ENCODE results near the gene CACNA2D2. TPM values are rescaled to one million over a fixed set of nuclear protein-coding genes. Genes with fewer than 3 reads are reported as not detected.

CACNA2D2 gene
- total RNA-seq, 5 donors from 2014 or later (not counting 1 experiment from before 2014, with no cell fraction given), result 2.6 to 8.9 (median 4.1) TPM

DNA sequence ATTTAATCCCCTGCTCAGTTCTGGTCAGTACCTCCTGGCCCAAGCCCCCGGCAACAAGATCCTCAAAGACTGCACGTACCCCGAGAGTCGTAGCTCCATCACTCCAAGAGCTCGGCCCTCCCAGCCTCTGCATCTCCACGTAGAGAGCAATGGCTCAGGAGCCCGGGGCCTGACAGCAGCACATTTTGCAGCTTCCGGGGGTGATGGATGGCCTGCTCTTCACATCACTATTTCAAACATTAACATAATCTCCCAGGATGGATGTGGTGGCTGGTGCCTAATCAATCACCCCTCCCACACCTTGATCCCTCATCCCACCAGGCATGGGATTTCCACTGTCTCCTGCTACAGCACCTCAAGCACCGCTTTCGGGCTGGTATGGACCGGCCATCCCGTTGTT lies 28.1 kb downstream of the CACNA2D2 start:
- H3K4me3 ChIP-seq (ENCODE audit: control insufficient read depth in 1 of 2, extremely low read depth in 1 of 2, low read length in 1 of 2), result no peak overlapping the region
- no peaks in the 10 kb centered on the region for H3K36me3 ChIP-seq (ENCODE audit: control insufficient read depth in 2 of 2, extremely low read depth in 1 of 2, insufficient read depth in 1 of 2, low read length in 1 of 2)
- H3K27ac Mint-ChIP-seq, result no peak overlapping the region
- no peaks in the 10 kb centered on the region for H3K9me3 Mint-ChIP-seq
- no peaks in the 10 kb centered on the region for H3K9me3 ChIP-seq
- no peaks in the 10 kb centered on the region for H3K36me3 Mint-ChIP-seq
- ATAC-seq (replicated peaks in 1 of 4) (no peak), DNase-seq (no peak)
- peaks cover 9 to 21% (median 13%) of the 10 kb centered on the region in 3 donors for H3K4me1 Mint-ChIP-seq
- H3K4me3 Mint-ChIP-seq, result no peak overlapping the region
- ChIA-PET CTCF (no interaction called here), POLR2A (no interaction called here)
- H3K27me3 ChIP-seq (replicated peaks in 1 of 2; ENCODE audit: control insufficient read depth in 2 of 2, extremely low read depth in 1 of 2, insufficient read depth in 2 of 2, low read length in 1 of 2), result no peaks in the 10 kb centered on the region
- no peak overlapping the region for H3K27ac ChIP-seq (ENCODE audit: low read length)
- peaks cover 0 to 36% of the 10 kb centered on the region in 2 experiments for H3K4me1 ChIP-seq (ENCODE audit: control insufficient read depth in 1 of 2, extremely low read depth in 1 of 2, insufficient read depth in 2 of 2, low read length in 2 of 2)
- no peaks in the 10 kb centered on the region for H3K27me3 Mint-ChIP-seq
- 89% methylated on average over 11 of the region's 12 CpGs for WGBS (ENCODE audit: insufficient coverage)

- Mint-ChIP-seq H3K4me3 (no peak overlapping the region), H3K36me3 (no peaks in the 10 kb centered on the region), H3K9me3 (no peaks in the 10 kb centered on the region), H3K4me1 (peaks cover 9 to 20% (median 13%) of the 10 kb centered on the region in 3 donors), H3K27me3 (no peaks in the 10 kb centered on the region), H3K27ac (no peak overlapping the region)
- Histone ChIP-seq H3K27me3 (replicated peaks in 1 of 2; ENCODE audit: control insufficient read depth in 2 of 2, extremely low read depth in 1 of 2, insufficient read depth in 2 of 2, low read length in 1 of 2) (no peaks in the 10 kb centered on the region), H3K27ac (ENCODE audit: low read length) (no peak overlapping the region), H3K36me3 (ENCODE audit: control insufficient read depth in 2 of 2, extremely low read depth in 1 of 2, insufficient read depth in 1 of 2, low read length in 1 of 2) (no peaks in the 10 kb centered on the region), H3K9me3 (no peaks in the 10 kb centered on the region), H3K4me3 (ENCODE audit: control insufficient read depth in 1 of 2, extremely low read depth in 1 of 2, low read length in 1 of 2) (no peak overlapping the region), H3K4me1 (ENCODE audit: control insufficient read depth in 1 of 2, extremely low read depth in 1 of 2, insufficient read depth in 2 of 2, low read length in 2 of 2) (peaks cover 0 to 36% of the 10 kb centered on the region in 2 experiments)
- ATAC-seq (replicated peaks in 1 of 4), result no peak
- ChIA-PET POLR2A (no interaction called here), CTCF (interaction anchor here in 1 of 2 donors (0.6 kb wide), 1 partner anchor 1938 kb away, joined by 4 read pairs; no protein-coding TSS in a partner anchor)
- WGBS (ENCODE audit: insufficient coverage), result 92% methylated on average over 5 of the region's 6 CpGs
- DNase-seq, result no peak
Observed at GRCh38 chr3:50474717-50475116, 28.7 kb downstream of the CACNA2D2 start.

- CTCF ChIA-PET, result interaction anchor here in 1 of 2 donors (0.6 kb wide), 1 partner anchor 44 kb away, joined by 3 read pairs; no protein-coding TSS in a partner anchor
- H3K27me3 ChIP-seq (replicated peaks in 1 of 2; ENCODE audit: control insufficient read depth in 2 of 2, extremely low read depth in 1 of 2, insufficient read depth in 2 of 2, low read length in 1 of 2), result no peaks in the 10 kb centered on the region
- H3K36me3 ChIP-seq (ENCODE audit: control insufficient read depth in 2 of 2, extremely low read depth in 1 of 2, insufficient read depth in 1 of 2, low read length in 1 of 2), result no peaks in the 10 kb centered on the region
- Mint-ChIP-seq H3K27me3 (no peaks in the 10 kb centered on the region), H3K4me3 (no peak overlapping the region), H3K27ac (no peak overlapping the region), H3K9me3 (no peaks in the 10 kb centered on the region), H3K36me3 (no peaks in the 10 kb centered on the region), H3K4me1 (peaks cover 9 to 20% (median 13%) of the 10 kb centered on the region in 3 donors)
- no peak overlapping the region for H3K4me3 ChIP-seq (ENCODE audit: control insufficient read depth in 1 of 2, extremely low read depth in 1 of 2, low read length in 1 of 2)
- H3K9me3 ChIP-seq, result no peaks in the 10 kb centered on the region
- peak overlapping the region; percentile 55 for H3K27ac ChIP-seq (ENCODE audit: low read length)
- H3K4me1 ChIP-seq (ENCODE audit: control insufficient read depth in 1 of 2, extremely low read depth in 1 of 2, insufficient read depth in 2 of 2, low read length in 2 of 2), result peaks cover 0 to 36% of the 10 kb centered on the region in 2 experiments
- POLR2A ChIA-PET, result no interaction called here
- DNase-seq, result peak in 1 of 35 experiments; percentile 5
- WGBS (ENCODE audit: insufficient coverage), result 35% methylated on average over 5 of the region's 10 CpGs
- ATAC-seq (replicated peaks in 1 of 4), result no peak
Observed at GRCh38 chr3:50473768-50474167, 29.7 kb downstream of the CACNA2D2 start.

DNA sequence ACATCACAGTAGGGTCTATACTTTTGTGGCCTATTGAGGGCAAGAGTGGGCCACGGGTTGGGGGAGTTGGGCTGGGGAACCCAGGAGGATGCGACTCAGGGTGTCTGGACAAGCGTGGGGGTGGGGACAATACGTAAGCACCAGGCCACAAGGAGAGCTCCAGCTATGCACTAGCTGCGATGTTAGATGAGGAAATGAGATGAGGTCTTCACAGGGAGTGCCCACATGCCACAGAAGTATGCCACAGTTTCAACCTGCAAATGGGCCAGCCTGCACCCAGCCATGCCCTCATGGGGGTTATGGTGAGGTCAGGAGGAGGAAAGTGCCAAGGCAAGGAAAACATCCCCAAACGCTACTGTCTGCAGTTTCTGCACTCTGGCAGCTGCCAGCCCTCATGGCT lies 30.5 kb downstream of the CACNA2D2 start:
- Mint-ChIP-seq H3K27ac (peak overlapping the region in 1 of 2 donors; percentile 43), H3K4me3 (no peak overlapping the region), H3K27me3 (no peaks in the 10 kb centered on the region), H3K4me1 (peaks cover 9 to 20% (median 13%) of the 10 kb centered on the region in 3 donors), H3K36me3 (no peaks in the 10 kb centered on the region), H3K9me3 (no peaks in the 10 kb centered on the region)
- WGBS (ENCODE audit: insufficient coverage), result 28% methylated on average over 3 of the region's 6 CpGs
- H3K4me3 ChIP-seq (ENCODE audit: control insufficient read depth in 1 of 2, extremely low read depth in 1 of 2, low read length in 1 of 2), result no peak overlapping the region
- peak in 32 of 35 experiments; percentile 1 to 67 (median 38) for DNase-seq
- CTCF ChIA-PET, result interaction anchor here in 1 of 2 donors (1.0 kb wide), 1 partner anchor 133 kb away, joined by 3 read pairs; the partner anchor contains the start of gene RASSF1
- H3K27ac ChIP-seq (ENCODE audit: low read length), result peak overlapping the region; percentile 55
- no peaks in the 10 kb centered on the region for H3K36me3 ChIP-seq (ENCODE audit: control insufficient read depth in 2 of 2, extremely low read depth in 1 of 2, insufficient read depth in 1 of 2, low read length in 1 of 2)
- peaks cover 0 to 36% of the 10 kb centered on the region in 2 experiments for H3K4me1 ChIP-seq (ENCODE audit: control insufficient read depth in 1 of 2, extremely low read depth in 1 of 2, insufficient read depth in 2 of 2, low read length in 2 of 2)
- no peaks in the 10 kb centered on the region for H3K27me3 ChIP-seq (replicated peaks in 1 of 2; ENCODE audit: control insufficient read depth in 2 of 2, extremely low read depth in 1 of 2, insufficient read depth in 2 of 2, low read length in 1 of 2)
- POLR2A ChIA-PET, result interaction anchor here in 1 of 2 donors (0.6 kb wide), 1 partner anchor 96 kb away, joined by 3 read pairs; the partner anchor contains the start of gene HEMK1
- H3K9me3 ChIP-seq, result no peaks in the 10 kb centered on the region
- ATAC-seq (replicated peaks in 1 of 4), result peak in 3 of 4 experiments; percentile 28 to 81 (median 58)

DNA sequence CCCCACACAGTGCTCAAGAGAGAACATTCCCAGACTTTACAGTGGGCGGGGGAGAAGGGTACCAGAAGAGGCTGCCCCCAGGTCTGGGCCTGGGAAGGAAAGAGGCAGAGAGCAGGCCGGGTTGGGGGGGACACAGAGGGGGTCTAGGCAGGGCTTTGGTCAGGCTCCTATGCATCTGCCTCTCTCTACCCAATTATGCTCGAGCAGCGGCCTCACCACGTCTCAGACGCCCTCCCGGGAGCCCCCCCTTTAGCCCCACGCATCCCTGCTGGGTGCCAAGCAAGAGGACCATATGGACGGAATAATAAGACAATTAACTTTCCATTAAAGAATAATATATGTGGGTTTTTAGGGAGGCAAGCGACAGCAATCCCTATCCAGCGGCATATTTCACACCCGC lies 32.8 kb downstream of the CACNA2D2 start:
- Mint-ChIP-seq H3K27ac (no peak overlapping the region), H3K36me3 (no peaks in the 10 kb centered on the region), H3K4me3 (no peak overlapping the region), H3K4me1 (peaks cover 9 to 20% (median 13%) of the 10 kb centered on the region in 3 donors), H3K27me3 (no peaks in the 10 kb centered on the region), H3K9me3 (no peaks in the 10 kb centered on the region)
- peaks cover 0 to 46% of the 10 kb centered on the region in 2 experiments for H3K4me1 ChIP-seq (ENCODE audit: control insufficient read depth in 1 of 2, extremely low read depth in 1 of 2, insufficient read depth in 2 of 2, low read length in 2 of 2)
- no peak for ATAC-seq (replicated peaks in 1 of 4)
- H3K4me3 ChIP-seq (ENCODE audit: control insufficient read depth in 1 of 2, extremely low read depth in 1 of 2, low read length in 1 of 2), result no peak overlapping the region
- no peak for DNase-seq
- H3K9me3 ChIP-seq, result no peaks in the 10 kb centered on the region
- H3K27ac ChIP-seq (ENCODE audit: low read length), result no peak overlapping the region
- WGBS (ENCODE audit: insufficient coverage), result no CpG with 5 or more reads among the region's 12 CpGs
- CTCF ChIA-PET, result no interaction called here
- no peaks in the 10 kb centered on the region for H3K27me3 ChIP-seq (replicated peaks in 1 of 2; ENCODE audit: control insufficient read depth in 2 of 2, extremely low read depth in 1 of 2, insufficient read depth in 2 of 2, low read length in 1 of 2)
- POLR2A ChIA-PET, result no interaction called here
- no peaks in the 10 kb centered on the region for H3K36me3 ChIP-seq (ENCODE audit: control insufficient read depth in 2 of 2, extremely low read depth in 1 of 2, insufficient read depth in 1 of 2, low read length in 1 of 2)

DNA sequence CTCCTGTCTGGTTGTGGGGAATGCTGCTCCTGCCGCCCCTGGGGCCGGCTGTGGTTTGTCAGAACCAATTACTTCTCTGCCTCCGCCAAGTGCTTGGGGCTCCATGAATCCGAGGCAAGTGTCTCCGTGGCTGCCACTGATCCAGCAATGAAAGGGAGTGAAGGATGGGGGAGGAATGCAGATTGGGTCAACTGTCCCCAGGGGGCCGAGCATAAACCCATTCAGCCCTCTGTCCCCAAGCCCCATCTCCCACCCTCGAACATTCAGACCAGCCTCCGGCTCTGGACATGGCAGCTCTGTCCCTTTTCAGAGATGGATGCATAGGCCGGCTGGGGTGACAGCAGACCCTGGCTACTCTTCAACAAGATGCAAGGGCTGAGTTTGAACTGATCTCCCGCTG lies 35.5 kb downstream of the CACNA2D2 start:
- Histone ChIP-seq H3K4me1 (ENCODE audit: control insufficient read depth in 1 of 2, extremely low read depth in 1 of 2, insufficient read depth in 2 of 2, low read length in 2 of 2) (peaks cover 0 to 25% of the 10 kb centered on the region in 2 experiments), H3K36me3 (ENCODE audit: control insufficient read depth in 2 of 2, extremely low read depth in 1 of 2, insufficient read depth in 1 of 2, low read length in 1 of 2) (no peaks in the 10 kb centered on the region), H3K27ac (ENCODE audit: low read length) (no peak overlapping the region), H3K9me3 (no peaks in the 10 kb centered on the region), H3K4me3 (ENCODE audit: control insufficient read depth in 1 of 2, extremely low read depth in 1 of 2, low read length in 1 of 2) (no peak overlapping the region), H3K27me3 (replicated peaks in 1 of 2; ENCODE audit: control insufficient read depth in 2 of 2, extremely low read depth in 1 of 2, insufficient read depth in 2 of 2, low read length in 1 of 2) (no peaks in the 10 kb centered on the region)
- no peaks in the 10 kb centered on the region for H3K27me3 Mint-ChIP-seq
- no peak overlapping the region for H3K27ac Mint-ChIP-seq
- ATAC-seq (replicated peaks in 1 of 4) (no peak), DNase-seq (no peak)
- WGBS (ENCODE audit: insufficient coverage), result 91% methylated on average over 4 of the region's 10 CpGs
- POLR2A ChIA-PET, result no interaction called here
- no peaks in the 10 kb centered on the region for H3K9me3 Mint-ChIP-seq
- no peak overlapping the region for H3K4me3 Mint-ChIP-seq
- H3K36me3 Mint-ChIP-seq, result no peaks in the 10 kb centered on the region
- H3K4me1 Mint-ChIP-seq, result peaks cover 3 to 9% (median 5%) of the 10 kb centered on the region in 3 donors
- CTCF ChIA-PET, result no interaction called here
